Measurements from ENCODE around the gene C1orf159.

- TF ChIP-seq, protein P1, sequence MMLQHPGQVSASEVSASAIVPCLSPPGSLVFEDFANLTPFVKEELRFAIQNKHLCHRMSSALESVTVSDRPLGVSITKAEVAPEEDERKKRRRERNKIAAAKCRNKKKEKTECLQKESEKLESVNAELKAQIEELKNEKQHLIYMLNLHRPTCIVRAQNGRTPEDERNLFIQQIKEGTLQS (IDR thresholded peaks at IDR 0.05; ENCODE audit: borderline replicate concordance, extremely low read depth, low read depth, low read length) = no peak
- no peak for TF ChIP-seq NR2C2 (IDR thresholded peaks at IDR 0.05; ENCODE audit: borderline replicate concordance, control insufficient read depth, insufficient read length, low read depth)
- TF ChIP-seq SREBF1 (IDR thresholded peaks at IDR 0.05; ENCODE audit: low read length) = no peak
- TF ChIP-seq, protein P2, sequence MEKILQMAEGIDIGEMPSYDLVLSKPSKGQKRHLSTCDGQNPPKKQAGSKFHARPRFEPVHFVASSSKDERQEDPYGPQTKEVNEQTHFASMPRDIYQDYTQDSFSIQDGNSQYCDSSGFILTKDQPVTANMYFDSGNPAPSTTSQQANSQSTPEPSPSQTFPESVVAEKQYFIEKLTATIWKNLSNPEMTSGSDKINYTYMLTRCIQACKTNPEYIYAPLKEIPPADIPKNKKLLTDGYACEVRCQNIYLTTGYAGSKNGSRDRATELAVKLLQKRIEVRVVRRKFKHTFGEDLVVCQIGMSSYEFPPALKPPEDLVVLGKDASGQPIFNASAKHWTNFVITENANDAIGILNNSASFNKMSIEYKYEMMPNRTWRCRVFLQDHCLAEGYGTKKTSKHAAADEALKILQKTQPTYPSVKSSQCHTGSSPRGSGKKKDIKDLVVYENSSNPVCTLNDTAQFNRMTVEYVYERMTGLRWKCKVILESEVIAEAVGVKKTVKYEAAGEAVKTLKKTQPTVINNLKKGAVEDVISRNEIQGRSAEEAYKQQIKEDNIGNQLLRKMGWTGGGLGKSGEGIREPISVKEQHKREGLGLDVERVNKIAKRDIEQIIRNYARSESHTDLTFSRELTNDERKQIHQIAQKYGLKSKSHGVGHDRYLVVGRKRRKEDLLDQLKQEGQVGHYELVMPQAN (conservative IDR thresholded peaks at IDR 0.05) = no peak
- no peak for TF ChIP-seq CTCF (IDR thresholded peaks at IDR 0.05 in 2 of 3, conservative IDR thresholded peaks at IDR 0.05 in 1 of 3; ENCODE audit: control insufficient read depth in 2 of 3, extremely low read depth in 1 of 3, insufficient read depth in 1 of 3, low read depth in 3 of 3, low read length in 3 of 3)
- TF ChIP-seq PKNOX1 (IDR thresholded peaks at IDR 0.05) = no peak
- no peak for TF ChIP-seq MXI1 (IDR thresholded peaks at IDR 0.05; ENCODE audit: low read depth, low read length)
- TF ChIP-seq STAT1 (conservative IDR thresholded peaks at IDR 0.05) = no peak
- no peak for TF ChIP-seq E2F4 (IDR thresholded peaks at IDR 0.05; ENCODE audit: low read depth, low read length)
- no peak for TF ChIP-seq YY1 (IDR thresholded peaks at IDR 0.05; ENCODE audit: low read depth, low read length)
- TF ChIP-seq BHLHE40 (IDR thresholded peaks at IDR 0.05; ENCODE audit: borderline replicate concordance in 1 of 2, low read depth in 2 of 2, low read length in 1 of 2) = no peak
- TF ChIP-seq POLR2A (IDR thresholded peaks at IDR 0.05; ENCODE audit: low read depth, low read length) = no peak
Observed at GRCh38 chr1:1142844-1143243, 27.0 kb upstream of the C1orf159 start.

Data from GM12878 (cell line).